Measurements from ENCODE around the gene EXD3. TPM values are rescaled to one million over a fixed set of nuclear protein-coding genes. Genes with fewer than 3 reads are reported as not detected.

The EXD3 gene
- total RNA-seq, 2 experiments from 2014 or later = 17.9 to 18.1 TPM

- no peaks in the 10 kb centered on the region for H3K9me3 Mint-ChIP-seq
- H3K36me3 Mint-ChIP-seq (ENCODE audit: low read depth) = no peaks in the 10 kb centered on the region
- POLR2A ChIA-PET = no interaction called here
- peak; percentile 37 for DNase-seq
- CTCF ChIA-PET = no interaction called here
- H3K4me3 Mint-ChIP-seq = no peak overlapping the region
- H3K27ac Mint-ChIP-seq = no peak overlapping the region
- peaks cover 1% of the 10 kb centered on the region for H3K4me1 Mint-ChIP-seq
- no peaks in the 10 kb centered on the region for H3K27me3 Mint-ChIP-seq
Measured at GRCh38 chr9:137311171-137311985, 111.6 kb downstream of the EXD3 start.

GRCh38 chr9:137310189-137311052, 112.5 kb downstream of the EXD3 start:
- ChIA-PET POLR2A (no interaction called here), CTCF (no interaction called here)
- DNase-seq = no peak
- Mint-ChIP-seq H3K9me3 (no peaks in the 10 kb centered on the region), H3K27me3 (no peaks in the 10 kb centered on the region), H3K36me3 (ENCODE audit: low read depth) (no peaks in the 10 kb centered on the region), H3K27ac (no peak overlapping the region), H3K4me1 (peaks cover 7% of the 10 kb centered on the region), H3K4me3 (no peak overlapping the region)

GRCh38 chr9:137309368-137310188, 113.4 kb downstream of the EXD3 start:
- H3K27me3 Mint-ChIP-seq = no peaks in the 10 kb centered on the region
- POLR2A ChIA-PET = no interaction called here
- no peak overlapping the region for H3K4me3 Mint-ChIP-seq
- CTCF ChIA-PET = no interaction called here
- peaks cover 10% of the 10 kb centered on the region for H3K4me1 Mint-ChIP-seq
- no peaks in the 10 kb centered on the region for H3K9me3 Mint-ChIP-seq
- no peak overlapping the region for H3K27ac Mint-ChIP-seq
- H3K36me3 Mint-ChIP-seq (ENCODE audit: low read depth) = no peaks in the 10 kb centered on the region
- DNase-seq = no peak

- ChIA-PET POLR2A (no interaction called here), CTCF (no interaction called here)
- H3K4me3 Mint-ChIP-seq = no peak overlapping the region
- DNase-seq = no peak
- no peaks in the 10 kb centered on the region for H3K9me3 Mint-ChIP-seq
- H3K36me3 Mint-ChIP-seq (ENCODE audit: low read depth) = no peaks in the 10 kb centered on the region
- peaks cover 10% of the 10 kb centered on the region for H3K4me1 Mint-ChIP-seq
- H3K27ac Mint-ChIP-seq = no peak overlapping the region
- no peaks in the 10 kb centered on the region for H3K27me3 Mint-ChIP-seq
Measured at GRCh38 chr9:137308057-137308619, 114.8 kb downstream of the EXD3 start.

- Mint-ChIP-seq H3K4me1 (peaks cover 10% of the 10 kb centered on the region), H3K36me3 (ENCODE audit: low read depth) (no peaks in the 10 kb centered on the region), H3K9me3 (no peaks in the 10 kb centered on the region), H3K27ac (no peak overlapping the region), H3K27me3 (peaks cover 2% of the 10 kb centered on the region), H3K4me3 (no peak overlapping the region)
- no peak for DNase-seq
- POLR2A ChIA-PET = no interaction called here
- CTCF ChIA-PET = no interaction called here
Measured at GRCh38 chr9:137307255-137308056, 115.5 kb downstream of the EXD3 start.

GRCh38 chr9:137306850-137307254, 116.1 kb downstream of the EXD3 start:
- no peak for DNase-seq
- H3K4me1 Mint-ChIP-seq = peaks cover 10% of the 10 kb centered on the region
- POLR2A ChIA-PET = no interaction called here
- CTCF ChIA-PET = no interaction called here
- H3K36me3 Mint-ChIP-seq (ENCODE audit: low read depth) = no peaks in the 10 kb centered on the region
- peaks cover 2% of the 10 kb centered on the region for H3K27me3 Mint-ChIP-seq
- H3K4me3 Mint-ChIP-seq = no peak overlapping the region
- H3K27ac Mint-ChIP-seq = no peak overlapping the region
- no peaks in the 10 kb centered on the region for H3K9me3 Mint-ChIP-seq

- Mint-ChIP-seq H3K9me3 (no peaks in the 10 kb centered on the region), H3K4me1 (peaks cover 12% of the 10 kb centered on the region), H3K36me3 (ENCODE audit: low read depth) (no peaks in the 10 kb centered on the region), H3K4me3 (no peak overlapping the region), H3K27ac (no peak overlapping the region), H3K27me3 (peaks cover 4% of the 10 kb centered on the region)
- ChIA-PET POLR2A (no interaction called here), CTCF (no interaction called here)
- DNase-seq = no peak
Measured at GRCh38 chr9:137306066-137306849, 116.7 kb downstream of the EXD3 start.

- POLR2A ChIA-PET = no interaction called here
- Mint-ChIP-seq H3K4me3 (no peak overlapping the region), H3K9me3 (no peaks in the 10 kb centered on the region), H3K4me1 (peaks cover 14% of the 10 kb centered on the region), H3K27ac (peak overlapping the region; percentile 35), H3K27me3 (peaks cover 6% of the 10 kb centered on the region), H3K36me3 (ENCODE audit: low read depth) (no peaks in the 10 kb centered on the region)
- CTCF ChIA-PET = no interaction called here
- no peak for DNase-seq
Measured at GRCh38 chr9:137305798-137306065, 117.2 kb downstream of the EXD3 start.

GRCh38 chr9:137305060-137305797, 117.7 kb downstream of the EXD3 start:
- H3K9me3 Mint-ChIP-seq = no peaks in the 10 kb centered on the region
- POLR2A ChIA-PET = no interaction called here
- H3K4me3 Mint-ChIP-seq = no peak overlapping the region
- H3K36me3 Mint-ChIP-seq (ENCODE audit: low read depth) = no peaks in the 10 kb centered on the region
- DNase-seq = peak; percentile 79
- peaks cover 8% of the 10 kb centered on the region for H3K27me3 Mint-ChIP-seq
- CTCF ChIA-PET = no interaction called here
- H3K4me1 Mint-ChIP-seq = peaks cover 16% of the 10 kb centered on the region
- peak overlapping the region; percentile 35 for H3K27ac Mint-ChIP-seq

- DNase-seq = no peak
- Mint-ChIP-seq H3K36me3 (ENCODE audit: low read depth) (no peaks in the 10 kb centered on the region), H3K4me3 (no peak overlapping the region), H3K9me3 (no peaks in the 10 kb centered on the region), H3K27me3 (peaks cover 12% of the 10 kb centered on the region), H3K27ac (no peak overlapping the region), H3K4me1 (peaks cover 19% of the 10 kb centered on the region)
- ChIA-PET POLR2A (no interaction called here), CTCF (interaction anchor here (0.8 kb wide), 1 partner anchor 17 kb away, joined by 3 read pairs; no protein-coding TSS in a partner anchor)
Measured at GRCh38 chr9:137304383-137305059, 118.4 kb downstream of the EXD3 start.

GRCh38 chr9:137303893-137304382, 119.0 kb downstream of the EXD3 start:
- Mint-ChIP-seq H3K27ac (no peak overlapping the region), H3K4me3 (peak overlapping the region; percentile 24), H3K36me3 (ENCODE audit: low read depth) (no peaks in the 10 kb centered on the region), H3K4me1 (peaks cover 19% of the 10 kb centered on the region), H3K9me3 (no peaks in the 10 kb centered on the region), H3K27me3 (peaks cover 17% of the 10 kb centered on the region)
- ChIA-PET CTCF (interaction anchor here (0.8 kb wide), 1 partner anchor 17 kb away, joined by 3 read pairs; no protein-coding TSS in a partner anchor), POLR2A (no interaction called here)
- no peak for DNase-seq
